Measurements from ENCODE around the gene GNA15. TPM values are rescaled to one million over a fixed set of nuclear protein-coding genes. Genes with fewer than 3 reads are reported as not detected.

The GNA15 gene
- total RNA-seq, 4 donors from 2014 or later, result 1.2 to 9.3 (median 5.7) TPM

- no peaks in the 10 kb centered on the region for H3K9me3 ChIP-seq
- WGBS, 2 donors (ENCODE audit: low coverage in 1 of 2), result 89% methylated on average over 5 of the region's 32 CpGs; no CpG with 5 or more reads in 1 of the 2 donors
- H3K36me3 ChIP-seq, result peaks cover 0 to 65% of the 10 kb centered on the region in 2 donors
- TF ChIP-seq POLR2AphosphoS5 (IDR thresholded peaks at IDR 0.05), result no peak
- no peak for TF ChIP-seq CTCF (IDR thresholded peaks at IDR 0.05)
- no peak for TF ChIP-seq POLR2A (IDR thresholded peaks at IDR 0.05)
- TF ChIP-seq EP300 (IDR thresholded peaks at IDR 0.05), result no peak
- H3K27me3 ChIP-seq, result no peaks in the 10 kb centered on the region
- no peak overlapping the region for H3K4me3 ChIP-seq
- peaks cover 0 to 18% (median 9%) of the 10 kb centered on the region in 3 donors for H3K4me1 ChIP-seq
- no peak for ATAC-seq
- H3K27ac ChIP-seq, result no peak overlapping the region
Observed at GRCh38 chr19:3192228-3192635, 56.4 kb downstream of the GNA15 start.

GRCh38 chr19:3192684-3193083, 56.9 kb downstream of the GNA15 start:
- no peaks in the 10 kb centered on the region for H3K9me3 ChIP-seq
- TF ChIP-seq EP300 (IDR thresholded peaks at IDR 0.05) (no peak), POLR2AphosphoS5 (IDR thresholded peaks at IDR 0.05) (no peak)
- peaks cover 0 to 14% (median 7%) of the 10 kb centered on the region in 3 donors for H3K4me1 ChIP-seq
- H3K4me3 ChIP-seq, result no peak overlapping the region
- ATAC-seq, result peak; percentile 5
- WGBS, 2 donors (ENCODE audit: low coverage in 1 of 2), result no CpG with 5 or more reads among the region's 14 CpGs
- peaks cover 0 to 67% of the 10 kb centered on the region in 2 donors for H3K36me3 ChIP-seq
- H3K27ac ChIP-seq, result no peak overlapping the region
- no peaks in the 10 kb centered on the region for H3K27me3 ChIP-seq

- peaks cover 0 to 6% (median 4%) of the 10 kb centered on the region in 3 donors for H3K4me1 ChIP-seq
Observed at GRCh38 chr19:3193256-3194105, 57.6 kb downstream of the GNA15 start.

GRCh38 chr19:3194106-3195087, 58.6 kb downstream of the GNA15 start:
- 90 to 96% methylated on average over 10 to 15 of the region's 17 CpGs for WGBS, 2 donors (ENCODE audit: low coverage in 1 of 2)
- no peak for TF ChIP-seq POLR2A (IDR thresholded peaks at IDR 0.05)
- no peak for TF ChIP-seq CTCF (IDR thresholded peaks at IDR 0.05)
- no peak for TF ChIP-seq POLR2AphosphoS5 (IDR thresholded peaks at IDR 0.05)
- TF ChIP-seq EP300 (IDR thresholded peaks at IDR 0.05), result no peak
- no peaks in the 10 kb centered on the region for H3K9me3 ChIP-seq
- no peak overlapping the region for H3K4me3 ChIP-seq
- H3K27ac ChIP-seq, result no peak overlapping the region
- H3K4me1 ChIP-seq, result no peaks in the 10 kb centered on the region
- no peak for ATAC-seq
- peaks cover 0 to 74% of the 10 kb centered on the region in 2 donors for H3K36me3 ChIP-seq
- H3K27me3 ChIP-seq, result no peaks in the 10 kb centered on the region

More at GRCh38 chr19:3193256-3194105, 57.6 kb downstream of the GNA15 start:
- 50% methylated on average over 1 of the region's 40 CpGs; no CpG with 5 or more reads in 1 of the 2 donors for WGBS, 2 donors (ENCODE audit: low coverage in 1 of 2)
- Histone ChIP-seq H3K36me3 (peaks cover 0 to 71% of the 10 kb centered on the region in 2 donors), H3K4me3 (no peak overlapping the region), H3K27me3 (no peaks in the 10 kb centered on the region), H3K27ac (no peak overlapping the region), H3K9me3 (no peaks in the 10 kb centered on the region)
- no peak for ATAC-seq
- no peak for TF ChIP-seq EP300 (IDR thresholded peaks at IDR 0.05)
- TF ChIP-seq POLR2A (IDR thresholded peaks at IDR 0.05), result no peak
- no peak for TF ChIP-seq POLR2AphosphoS5 (IDR thresholded peaks at IDR 0.05)
- TF ChIP-seq CTCF (IDR thresholded peaks at IDR 0.05), result no peak
